ENCODE results near the gene MCAM. TPM values are rescaled to one million over a fixed set of nuclear protein-coding genes. Genes with fewer than 3 reads are reported as not detected.

Gene MCAM
- total and polyA plus RNA-seq, 2 of the 8 experiments (the other 6 are each of a cell fraction or from before 2014, with no cell fraction given): 22.4 to 32.2 TPM

DNA sequence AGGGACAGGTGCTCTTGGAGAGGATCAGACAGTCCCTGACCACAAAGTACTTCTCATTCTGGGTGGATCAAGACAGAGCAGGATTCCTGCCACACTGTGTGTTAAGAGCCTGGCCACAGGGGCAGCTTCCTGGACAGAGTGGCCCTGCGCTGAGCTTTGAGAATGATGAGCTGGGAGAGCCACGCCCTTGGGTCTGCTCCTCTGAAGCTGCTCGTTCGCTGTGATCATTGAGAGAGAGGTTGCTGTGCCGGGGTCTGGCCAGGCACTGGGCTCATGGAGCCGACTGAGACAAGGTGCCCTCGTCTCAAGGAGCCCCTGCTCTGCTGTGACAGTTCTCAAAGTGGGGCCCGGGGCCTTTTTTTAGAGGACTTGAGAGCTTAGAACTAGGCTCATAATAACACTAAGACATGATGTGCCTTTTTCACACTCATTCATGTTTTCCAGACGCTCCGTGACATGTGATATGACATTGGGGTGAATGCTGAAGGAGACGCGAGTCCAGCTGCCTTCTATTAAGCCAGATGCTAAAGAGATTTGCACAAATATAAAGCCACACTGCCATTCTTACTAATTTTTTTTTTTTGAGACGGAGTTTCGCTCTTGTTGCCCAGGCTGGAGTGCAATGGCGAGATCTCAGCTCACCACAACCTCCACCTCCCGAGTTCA lies 31.1 kb upstream of the MCAM start:
- Histone ChIP-seq H2AFZ (ENCODE audit: low read length) (no peak overlapping the region), H3K9ac (replicated peaks in 1 of 4; ENCODE audit: extremely low read depth in 1 of 4, low read depth in 3 of 4, low read length in 3 of 4) (no peak overlapping the region), H2BK12ac (ENCODE audit: low read depth, low read length) (no peak overlapping the region), H2BK20ac (ENCODE audit: low read length) (no peak overlapping the region), H4K5ac (ENCODE audit: insufficient read length, low read depth, low read length) (no peak overlapping the region), H3K36me3 (ENCODE audit: control insufficient read depth in 2 of 4, insufficient read depth in 4 of 4, low read length in 3 of 4) (no peaks in the 10 kb centered on the region), H3K23ac (ENCODE audit: insufficient read length) (no peak overlapping the region), H2AK5ac (ENCODE audit: low read depth, low read length) (no peak overlapping the region), H4K91ac (replicated peaks; ENCODE audit: insufficient read length, low read length) (no peak overlapping the region), H3K18ac (ENCODE audit: extremely low read depth, low read length) (no peak overlapping the region), H3K4me2 (ENCODE audit: insufficient read depth in 1 of 2, low read depth in 2 of 2, low read length in 2 of 2) (no peak overlapping the region), H3K79me1 (ENCODE audit: low read depth, low read length) (no peaks in the 10 kb centered on the region; the same call in 1 of the 2 replicates), H3K4me3 (ENCODE audit: extremely low read depth in 1 of 4, insufficient read depth in 2 of 4, low read depth in 3 of 4, low read length in 4 of 4) (no peak overlapping the region), H2BK15ac (ENCODE audit: low read length) (no peak overlapping the region), H3K4me1 (replicated peaks in 1 of 4; ENCODE audit: control insufficient read depth in 3 of 4, insufficient read depth in 4 of 4, low read length in 3 of 4) (peaks cover 0 to 2% (median under 1%) of the 10 kb centered on the region in 4 experiments; a peak in 5 of 7 replicates), H2BK120ac (replicated peaks; ENCODE audit: low read depth, low read length) (no peak overlapping the region), H3K79me2 (ENCODE audit: control insufficient read depth in 1 of 2, insufficient read depth in 2 of 2, low read length in 2 of 2) (no peaks in the 10 kb centered on the region), H3K4ac (replicated peaks; ENCODE audit: insufficient read length, low read depth, low read length) (no peak overlapping the region), H4K8ac (ENCODE audit: extremely low read depth, insufficient read depth, low read length) (no peak overlapping the region), H3K9me3 (ENCODE audit: insufficient read depth in 2 of 2, low read depth in 1 of 2, low read length in 1 of 2) (no peaks in the 10 kb centered on the region), H3K27me3 (replicated peaks in 1 of 4; ENCODE audit: control insufficient read depth in 3 of 4, extremely low read depth in 1 of 4, insufficient read depth in 3 of 4, low read length in 3 of 4) (peaks cover 0 to 4% (median 0%) of the 10 kb centered on the region in 4 experiments; a peak in 1 of 7 replicates), H3K23me2 (ENCODE audit: low read depth, low read length) (no peaks in the 10 kb centered on the region), H4K20me1 (replicated peaks in 1 of 2; ENCODE audit: control insufficient read depth in 1 of 2, insufficient read depth in 2 of 2, low read length in 2 of 2) (no peaks in the 10 kb centered on the region), H3K14ac (ENCODE audit: insufficient read length) (no peak overlapping the region), H3K56ac (replicated peaks; ENCODE audit: insufficient read length, low read depth, low read length) (no peak overlapping the region), H3K27ac (ENCODE audit: low read depth, low read length) (no peak overlapping the region), H2BK5ac (ENCODE audit: low read depth, low read length) (no peak overlapping the region)
- FAIRE-seq (no peak), DNase-seq (ENCODE audit: low read depth in 1 of 2, low spot score in 2 of 2) (no peak)
- CTCF ChIA-PET (ENCODE audit: partially characterized antibody): interaction anchor here (0.6 to 20.0 kb wide), 9 partner anchors 8 to 225 kb away, joined by 3 to 463 read pairs (median 5); partner anchors contain the start of genes MCAM and USP2
- whole genome bisulfite sequencing, 2 experiments (ENCODE audit: extremely low coverage in 1 of 2, insufficient coverage in 1 of 2, insufficient read length in 1 of 2, insufficient replicate concordance in 2 of 2, low coverage in 1 of 2, low lambda C conversion rate in 2 of 2, missing lambda C conversion rate in 1 of 2): 80% methylated on average over 16 of the region's 16 CpGs; no CpG with 5 or more reads in 1 of the 2 experiments
- POLR2A ChIA-PET (ENCODE audit: partially characterized antibody): interaction anchor here (0.6 to 1.1 kb wide), 3 partner anchors 25 to 198 kb away, joined by 3 read pairs; no protein-coding TSS in a partner anchor
- TF ChIP-seq TCF12 (IDR thresholded peaks at IDR 0.05; ENCODE audit: low read depth, low read length): no peak
